Thyroid gland (tissue), 4 donors: ENCODE results near the gene ZSCAN16.

ENCODE experiments used
- CTCF ChIP-seq, 6 experiments: fragments of 200-600 bp in 3 of 6; fragments of 450-650 bp in 3 of 6; sonication (generic) in 3 of 6; IDR thresholded peaks; one replicate each; pipeline ENCODE4 v1.5.1; 2016 to 2019; ENCODE audit warnings: antibody characterized with exemption in 6 of 6, mild to moderate bottlenecking in 2 of 6, inconsistent platforms in 1 of 6, moderate library complexity in 1 of 6
- POLR2A ChIP-seq, 2 donors: fragments of 450-650 bp; IDR thresholded peaks; one replicate each; pipeline ENCODE4 v1.6.1; 2017; ENCODE audit warnings: antibody characterized with exemption in 2 of 2, mild to moderate bottlenecking in 2 of 2, moderate library complexity in 1 of 2

GRCh38 chr6:28117386-28118050 is 6.9 kb upstream of the ZSCAN16 start:
- TF ChIP-seq CTCF (IDR thresholded peaks at IDR 0.05), result no peak
- no peak for TF ChIP-seq POLR2A (IDR thresholded peaks at IDR 0.05)
